ENCODE results near the gene RFX6. TPM values are rescaled to one million over a fixed set of nuclear protein-coding genes. Genes with fewer than 3 reads are reported as not detected.

Gene RFX6, protein sequence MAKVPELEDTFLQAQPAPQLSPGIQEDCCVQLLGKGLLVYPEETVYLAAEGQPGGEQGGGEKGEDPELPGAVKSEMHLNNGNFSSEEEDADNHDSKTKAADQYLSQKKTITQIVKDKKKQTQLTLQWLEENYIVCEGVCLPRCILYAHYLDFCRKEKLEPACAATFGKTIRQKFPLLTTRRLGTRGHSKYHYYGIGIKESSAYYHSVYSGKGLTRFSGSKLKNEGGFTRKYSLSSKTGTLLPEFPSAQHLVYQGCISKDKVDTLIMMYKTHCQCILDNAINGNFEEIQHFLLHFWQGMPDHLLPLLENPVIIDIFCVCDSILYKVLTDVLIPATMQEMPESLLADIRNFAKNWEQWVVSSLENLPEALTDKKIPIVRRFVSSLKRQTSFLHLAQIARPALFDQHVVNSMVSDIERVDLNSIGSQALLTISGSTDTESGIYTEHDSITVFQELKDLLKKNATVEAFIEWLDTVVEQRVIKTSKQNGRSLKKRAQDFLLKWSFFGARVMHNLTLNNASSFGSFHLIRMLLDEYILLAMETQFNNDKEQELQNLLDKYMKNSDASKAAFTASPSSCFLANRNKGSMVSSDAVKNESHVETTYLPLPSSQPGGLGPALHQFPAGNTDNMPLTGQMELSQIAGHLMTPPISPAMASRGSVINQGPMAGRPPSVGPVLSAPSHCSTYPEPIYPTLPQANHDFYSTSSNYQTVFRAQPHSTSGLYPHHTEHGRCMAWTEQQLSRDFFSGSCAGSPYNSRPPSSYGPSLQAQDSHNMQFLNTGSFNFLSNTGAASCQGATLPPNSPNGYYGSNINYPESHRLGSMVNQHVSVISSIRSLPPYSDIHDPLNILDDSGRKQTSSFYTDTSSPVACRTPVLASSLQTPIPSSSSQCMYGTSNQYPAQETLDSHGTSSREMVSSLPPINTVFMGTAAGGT
- not detected for total RNA-seq

DNA sequence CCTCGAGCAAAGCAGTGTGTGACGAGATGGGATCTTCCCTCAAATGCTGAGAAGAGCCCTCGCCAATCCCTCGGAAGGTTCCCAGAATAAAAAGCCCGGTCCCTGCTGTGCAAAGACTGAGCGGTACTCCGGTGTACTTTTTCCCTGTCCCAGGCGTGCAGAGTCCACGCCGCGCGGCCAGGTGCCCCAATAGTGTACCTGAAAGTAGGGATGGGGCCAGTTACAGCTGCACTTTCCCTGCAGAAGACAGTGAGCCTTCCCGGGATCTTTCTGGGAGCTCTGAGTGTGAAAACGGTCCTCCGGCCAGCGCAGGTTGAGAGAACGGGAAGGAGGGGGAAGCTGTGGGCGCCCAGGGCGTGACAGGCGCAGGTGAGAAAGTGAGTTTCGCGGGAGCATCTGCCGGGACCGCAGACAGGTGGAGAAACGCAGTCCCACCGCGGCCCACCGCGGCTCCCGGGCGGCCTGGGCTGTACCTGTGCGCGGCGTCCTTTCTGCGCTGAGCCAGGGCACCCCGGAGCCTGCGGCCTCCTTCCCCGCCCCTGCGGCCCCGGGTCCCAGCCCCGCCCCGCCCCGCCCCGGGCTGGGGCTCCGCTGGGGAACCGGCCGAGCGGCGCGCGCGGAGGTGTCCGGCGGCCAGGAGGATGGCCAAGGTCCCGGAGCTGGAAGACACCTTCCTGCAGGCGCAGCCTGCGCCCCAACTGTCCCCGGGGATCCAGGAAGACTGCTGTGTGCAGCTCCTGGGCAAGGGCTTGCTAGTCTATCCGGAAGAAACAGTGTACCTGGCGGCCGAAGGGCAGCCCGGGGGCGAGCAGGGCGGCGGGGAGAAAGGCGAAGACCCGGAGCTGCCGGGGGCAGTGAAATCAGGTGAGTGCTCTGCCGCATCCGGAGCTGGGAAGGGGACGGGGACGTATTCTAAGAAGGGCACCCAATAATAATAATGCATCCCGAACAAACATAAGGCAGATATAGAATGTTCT, at the start of gene RFX6:
RFX6 (plus strand) TSS at position 608 of the 977 bp plus-strand sequence; CDS start at position 642, 34 bp downstream.

DNA sequence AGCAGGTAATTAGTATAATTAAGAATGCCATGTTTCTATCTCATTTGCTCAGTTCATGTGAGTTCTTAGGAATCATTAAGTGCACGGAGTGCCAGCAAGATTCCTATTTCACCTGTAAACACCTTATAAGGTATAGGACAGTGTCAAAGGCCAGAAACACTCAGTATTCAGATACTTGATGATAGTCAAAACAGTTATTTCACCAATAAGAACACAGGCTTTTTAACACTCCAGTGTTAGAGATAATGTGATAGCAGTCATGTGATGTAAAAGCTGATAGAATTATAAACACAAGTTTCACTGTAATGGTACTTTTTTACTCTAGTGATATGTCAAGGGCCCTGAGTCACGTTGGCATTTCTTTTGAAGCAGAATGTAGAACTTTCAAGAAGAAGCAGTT, 48.1 kb upstream of the RFX6 start, which contains the start of gene GPRC6A:
GPRC6A (minus strand) TSS at position 101 of the 400 bp plus-strand sequence; CDS start at position 31, 70 bp downstream.

Other genes with a start within 250 kb of the RFX6 start
- gene ZUP1, start 208.5 kb upstream of the RFX6 start, total RNA-seq: 25.5 TPM
- gene KPNA5, start 196.0 kb upstream of the RFX6 start, total RNA-seq: 49.8 TPM
- 5.6 TPM for gene FAM162B, start 111.5 kb upstream of the RFX6 start, total RNA-seq
- gene GPRC6A, start 48.2 kb upstream of the RFX6 start, total RNA-seq: not detected